Liver (tissue), 9 donors: ENCODE measurements around the gene DIAPH3. TPM values are rescaled to one million over a fixed set of nuclear protein-coding genes. Genes with fewer than 3 reads are reported as not detected.

Experiments
- DNase-seq: peaks from one replicate; pipeline ENCODE4 v3.0.0-alpha.2; 2017; ENCODE audit warnings: low spot score
- H3K27ac ChIP-seq, 2 donors: one replicate each; pipeline ENCODE4 v1.7.0; 2013; ENCODE audit warnings: inconsistent platforms in 2 of 2, low read length in 2 of 2, control low read depth in 1 of 2, low read depth in 1 of 2, mild to moderate bottlenecking in 1 of 2
- H3K27me3 ChIP-seq, 4 donors: one replicate each; pipeline versions ENCODE4 v1.6.1 to v1.7.0; 2013; ENCODE audit warnings: low read length in 3 of 4, inconsistent platforms in 1 of 4, mild to moderate bottlenecking in 1 of 4, moderate library complexity in 1 of 4; ENCODE audit not compliant: control insufficient read depth in 4 of 4, insufficient read depth in 4 of 4
- H3K36me3 ChIP-seq, 4 donors: one replicate each; pipeline versions ENCODE4 v1.6.1 to v1.7.0; 2013; ENCODE audit warnings: low read length in 3 of 4, mild to moderate bottlenecking in 3 of 4, low read depth in 1 of 4, moderate library complexity in 1 of 4; ENCODE audit not compliant: control insufficient read depth in 4 of 4, insufficient read depth in 3 of 4
- H3K4me1 ChIP-seq, 4 donors: one replicate each; pipeline versions ENCODE4 v1.6.1 to v1.7.0; 2013; ENCODE audit warnings: low read length in 3 of 4, mild to moderate bottlenecking in 3 of 4, moderate library complexity in 1 of 4; ENCODE audit not compliant: control insufficient read depth in 4 of 4, insufficient read depth in 4 of 4
- H3K4me3 ChIP-seq, 3 donors: one replicate each; pipeline versions ENCODE4 v1.6.1 to v1.7.0; 2013; ENCODE audit warnings: low read length in 3 of 3, control low read depth in 1 of 3, low read depth in 1 of 3, mild to moderate bottlenecking in 1 of 3
- H3K9ac ChIP-seq, 2 donors: one replicate each; pipeline ENCODE4 v1.7.0; 2013; ENCODE audit warnings: low read length in 2 of 2, mild to moderate bottlenecking in 2 of 2, moderate library complexity in 2 of 2, control low read depth in 1 of 2, low read depth in 1 of 2
- H3K9me3 ChIP-seq, 4 donors: one replicate each; pipeline versions ENCODE4 v1.6.1 to v1.7.0; 2013; ENCODE audit warnings: low read length in 3 of 4; ENCODE audit not compliant: control insufficient read depth in 4 of 4
- ATF3 ChIP-seq: IDR thresholded peaks from 2 replicates; pipeline ENCODE4 v1.6.1; 2016; ENCODE audit warnings: antibody characterized with exemption
- EGR1 ChIP-seq, 2 donors: IDR thresholded peaks; 2 replicates each; pipeline ENCODE4 v1.6.1; 2016 to 2018; ENCODE audit warnings: antibody characterized with exemption in 2 of 2, low read depth in 2 of 2
- FOXA1 ChIP-seq: IDR thresholded peaks from 2 replicates; pipeline ENCODE4 v1.6.1; 2016; ENCODE audit warnings: antibody characterized with exemption
- FOXA2 ChIP-seq: IDR thresholded peaks from 2 replicates; pipeline ENCODE4 v1.6.1; 2016; ENCODE audit warnings: antibody characterized with exemption
- GABPA ChIP-seq, 2 donors: IDR thresholded peaks in 1 of 2; conservative IDR thresholded peaks in 1 of 2; 2 replicates each; pipeline ENCODE4 v1.6.1; 2016; ENCODE audit warnings: antibody characterized with exemption in 2 of 2, mild to moderate bottlenecking in 1 of 2, moderate library complexity in 1 of 2
- HNF4A ChIP-seq, 2 donors: conservative IDR thresholded peaks; 2 replicates each; pipeline ENCODE4 v1.6.1; 2016; ENCODE audit warnings: antibody characterized with exemption in 2 of 2, mild to moderate bottlenecking in 2 of 2
- HNF4G ChIP-seq: IDR thresholded peaks from 2 replicates; pipeline ENCODE4 v1.6.1; 2016; ENCODE audit warnings: antibody characterized with exemption
- JUND ChIP-seq, 2 donors: IDR thresholded peaks; 2 replicates each; pipeline ENCODE4 v1.6.1; 2016; ENCODE audit warnings: antibody characterized with exemption in 2 of 2
- MAX ChIP-seq: IDR thresholded peaks from 2 replicates; pipeline ENCODE4 v1.6.1; 2016; ENCODE audit warnings: antibody characterized with exemption
- NR2F2 ChIP-seq: IDR thresholded peaks from 2 replicates; pipeline ENCODE4 v1.6.1; 2016; ENCODE audit warnings: antibody characterized with exemption
- RAD21 ChIP-seq, 2 donors: IDR thresholded peaks; 2 replicates each; pipeline ENCODE4 v1.6.1; 2016; ENCODE audit warnings: antibody characterized with exemption in 2 of 2, mild to moderate bottlenecking in 2 of 2
- REST ChIP-seq: IDR thresholded peaks from 2 replicates; pipeline ENCODE4 v1.6.1; 2016; ENCODE audit warnings: antibody characterized with exemption, mild to moderate bottlenecking
- RXRA ChIP-seq, 2 donors: IDR thresholded peaks; 2 replicates each; pipeline ENCODE4 v1.6.1; 2017 to 2018; ENCODE audit warnings: antibody characterized with exemption in 2 of 2, mild to moderate bottlenecking in 1 of 2
- SP1 ChIP-seq: IDR thresholded peaks from 2 replicates; pipeline ENCODE4 v1.6.1; 2018; ENCODE audit warnings: antibody characterized with exemption, mild to moderate bottlenecking
- TAF1 ChIP-seq: conservative IDR thresholded peaks from 2 replicates; pipeline ENCODE4 v1.6.1; 2016; ENCODE audit warnings: antibody characterized with exemption, mild to moderate bottlenecking
- YY1 ChIP-seq: IDR thresholded peaks from 2 replicates; pipeline ENCODE4 v1.6.1; 2016; ENCODE audit warnings: antibody characterized with exemption, mild to moderate bottlenecking
- WGBS: extraction: QIAGEN DNeasy Blood & Tissue Kit; methylation state at CpG from one replicate; pipeline ENCODE4 v1.1.7; 2013; 5-methylcytosine and 5-hydroxymethylcytosine counted together
- polyA plus RNA-seq, 2 donors: library from polyadenylated mRNA; stranded (reverse) in 1 of 2; unstranded in 1 of 2; fragments of 200-250 nt in 1 of 2; fragments of >200 nt in 1 of 2; fragmentation: Nextera tagmentation in 1 of 2; extraction: Ambion mirVana in 1 of 2; gene quantifications; one replicate each; pipeline versions ENCODE4 v1.2.1 to v1.2.3, GENCODE V29; 2013 to 2015
- total RNA-seq, 2 donors: library from RNA; depleted of rRNA; stranded (reverse); fragments of >200 nt; gene quantifications; one replicate each; pipeline ENCODE4 v1.2.3, GENCODE V29; 2014
- TF ChIP-seq, protein P1 (sequence below): fragments of 150-350 bp; IDR thresholded peaks from 2 replicates; pipeline ENCODE4 v1.5.1; 2017; ENCODE audit warnings: improper control_type of control experiment, low read depth, low read length; ENCODE audit not compliant: missing input control
- TF ChIP-seq, protein P2 (sequence below): IDR thresholded peaks from 2 replicates; pipeline ENCODE4 v1.6.1; 2016; ENCODE audit warnings: antibody characterized with exemption
- donor health status: healthy.
- donor health status: healthy.
- donor health status: healthy.
- donor health status: healthy.
- donor health status: healthy.

DIAPH3 gene
- total and polyA plus RNA-seq, 4 donors: 0.08 to 11.1 (median 0.27) TPM

DNA sequence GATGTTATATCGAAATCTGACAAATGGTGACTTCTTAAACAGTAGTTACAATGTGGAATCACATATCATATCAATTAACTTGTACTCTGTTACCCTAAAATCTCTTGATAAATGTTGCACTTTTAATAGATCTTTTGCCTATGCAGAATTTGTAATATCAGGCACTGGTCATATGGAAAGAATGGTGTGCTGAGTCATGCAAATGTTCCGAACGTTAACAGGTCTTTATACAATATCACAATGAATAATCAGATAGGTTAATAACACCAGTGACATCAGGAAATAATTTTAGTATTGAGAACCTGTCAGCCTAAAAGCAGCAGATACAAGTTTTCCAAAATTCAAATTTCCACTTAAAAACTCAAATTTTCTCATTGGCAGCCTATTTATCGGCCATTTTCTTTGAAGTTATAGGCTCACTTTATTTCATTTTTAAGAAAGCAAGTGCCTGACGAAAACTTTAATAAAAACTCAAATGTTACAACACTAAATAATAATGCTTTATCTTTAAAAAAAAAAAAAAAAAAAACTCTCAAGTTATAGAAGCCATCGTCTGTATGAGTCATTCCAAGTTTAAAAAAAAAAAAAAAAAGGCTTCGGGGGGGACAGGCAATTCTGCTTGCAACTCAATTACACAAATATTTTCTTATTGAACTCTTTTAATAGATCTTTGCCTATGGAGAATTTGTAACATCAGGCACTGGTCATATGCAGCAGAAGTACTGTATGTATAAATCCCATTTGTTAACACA lies 180.9 kb downstream of the DIAPH3 start:
- 95% methylated on average over 7 of the region's 7 CpGs for WGBS
- Histone ChIP-seq H3K4me3 (no peak overlapping the region), H3K27ac (no peak overlapping the region), H3K36me3 (no peaks in the 10 kb centered on the region), H3K9ac (no peak overlapping the region), H3K27me3 (no peaks in the 10 kb centered on the region), H3K4me1 (no peaks in the 10 kb centered on the region), H3K9me3 (no peaks in the 10 kb centered on the region)
- TF ChIP-seq FOXA2 (no peak), FOXA1 (no peak), ATF3 (no peak), EGR1 (IDR thresholded peaks at IDR 0.05; ENCODE audit: low read depth in 2 of 2) (no peak), RAD21 (IDR thresholded peaks at IDR 0.05) (no peak), YY1 (no peak), RXRA (IDR thresholded peaks at IDR 0.05) (no peak)
- TF ChIP-seq, protein P1, sequence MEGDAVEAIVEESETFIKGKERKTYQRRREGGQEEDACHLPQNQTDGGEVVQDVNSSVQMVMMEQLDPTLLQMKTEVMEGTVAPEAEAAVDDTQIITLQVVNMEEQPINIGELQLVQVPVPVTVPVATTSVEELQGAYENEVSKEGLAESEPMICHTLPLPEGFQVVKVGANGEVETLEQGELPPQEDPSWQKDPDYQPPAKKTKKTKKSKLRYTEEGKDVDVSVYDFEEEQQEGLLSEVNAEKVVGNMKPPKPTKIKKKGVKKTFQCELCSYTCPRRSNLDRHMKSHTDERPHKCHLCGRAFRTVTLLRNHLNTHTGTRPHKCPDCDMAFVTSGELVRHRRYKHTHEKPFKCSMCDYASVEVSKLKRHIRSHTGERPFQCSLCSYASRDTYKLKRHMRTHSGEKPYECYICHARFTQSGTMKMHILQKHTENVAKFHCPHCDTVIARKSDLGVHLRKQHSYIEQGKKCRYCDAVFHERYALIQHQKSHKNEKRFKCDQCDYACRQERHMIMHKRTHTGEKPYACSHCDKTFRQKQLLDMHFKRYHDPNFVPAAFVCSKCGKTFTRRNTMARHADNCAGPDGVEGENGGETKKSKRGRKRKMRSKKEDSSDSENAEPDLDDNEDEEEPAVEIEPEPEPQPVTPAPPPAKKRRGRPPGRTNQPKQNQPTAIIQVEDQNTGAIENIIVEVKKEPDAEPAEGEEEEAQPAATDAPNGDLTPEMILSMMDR: no peak
- no peak for DNase-seq

GRCh38 chr13:59979589-59979988 lies 184.1 kb downstream of the DIAPH3 start:
- WGBS: 93% methylated on average over 2 of the region's 2 CpGs
- TF ChIP-seq RAD21 (IDR thresholded peaks at IDR 0.05): no peak
- TF ChIP-seq NR2F2: no peak
- TF ChIP-seq REST: no peak
- TF ChIP-seq HNF4A (conservative IDR thresholded peaks at IDR 0.05): no peak
- no peak for TF ChIP-seq FOXA1
- TF ChIP-seq EGR1 (IDR thresholded peaks at IDR 0.05; ENCODE audit: low read depth in 2 of 2): no peak
- no peak for TF ChIP-seq HNF4G
- no peak for TF ChIP-seq ATF3
- no peak for TF ChIP-seq TAF1
- TF ChIP-seq, protein P1: no peak
- no peak for TF ChIP-seq SP1
- TF ChIP-seq, protein P2, sequence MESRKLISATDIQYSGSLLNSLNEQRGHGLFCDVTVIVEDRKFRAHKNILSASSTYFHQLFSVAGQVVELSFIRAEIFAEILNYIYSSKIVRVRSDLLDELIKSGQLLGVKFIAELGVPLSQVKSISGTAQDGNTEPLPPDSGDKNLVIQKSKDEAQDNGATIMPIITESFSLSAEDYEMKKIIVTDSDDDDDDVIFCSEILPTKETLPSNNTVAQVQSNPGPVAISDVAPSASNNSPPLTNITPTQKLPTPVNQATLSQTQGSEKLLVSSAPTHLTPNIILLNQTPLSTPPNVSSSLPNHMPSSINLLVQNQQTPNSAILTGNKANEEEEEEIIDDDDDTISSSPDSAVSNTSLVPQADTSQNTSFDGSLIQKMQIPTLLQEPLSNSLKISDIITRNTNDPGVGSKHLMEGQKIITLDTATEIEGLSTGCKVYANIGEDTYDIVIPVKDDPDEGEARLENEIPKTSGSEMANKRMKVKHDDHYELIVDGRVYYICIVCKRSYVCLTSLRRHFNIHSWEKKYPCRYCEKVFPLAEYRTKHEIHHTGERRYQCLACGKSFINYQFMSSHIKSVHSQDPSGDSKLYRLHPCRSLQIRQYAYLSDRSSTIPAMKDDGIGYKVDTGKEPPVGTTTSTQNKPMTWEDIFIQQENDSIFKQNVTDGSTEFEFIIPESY: no peak
- TF ChIP-seq JUND (IDR thresholded peaks at IDR 0.05): no peak
- no peak for TF ChIP-seq YY1
- TF ChIP-seq RXRA (IDR thresholded peaks at IDR 0.05): no peak
- no peak for TF ChIP-seq GABPA (IDR thresholded peaks at IDR 0.05 in 1 of 2, conservative IDR thresholded peaks at IDR 0.05 in 1 of 2)
- no peak for TF ChIP-seq MAX
- Histone ChIP-seq H3K9me3 (no peaks in the 10 kb centered on the region), H3K36me3 (no peaks in the 10 kb centered on the region), H3K27me3 (no peaks in the 10 kb centered on the region), H3K4me3 (no peak overlapping the region), H3K9ac (no peak overlapping the region), H3K4me1 (no peaks in the 10 kb centered on the region), H3K27ac (no peak overlapping the region)
- no peak for DNase-seq
